Bone marrow (tissue), 2 donors: ENCODE results near the gene C1orf53.
"Not testable (repeated sequence)": the region's sequence is repeated elsewhere in the genome, so short reads cannot be mapped to it uniquely, and the experiment has no call there.

Source experiments
- DNase-seq, 2 donors: peaks; one replicate each; lab custom pipeline; 2025; lab: John Stamatoyannopoulos, UW

Gene C1orf53

DNA sequence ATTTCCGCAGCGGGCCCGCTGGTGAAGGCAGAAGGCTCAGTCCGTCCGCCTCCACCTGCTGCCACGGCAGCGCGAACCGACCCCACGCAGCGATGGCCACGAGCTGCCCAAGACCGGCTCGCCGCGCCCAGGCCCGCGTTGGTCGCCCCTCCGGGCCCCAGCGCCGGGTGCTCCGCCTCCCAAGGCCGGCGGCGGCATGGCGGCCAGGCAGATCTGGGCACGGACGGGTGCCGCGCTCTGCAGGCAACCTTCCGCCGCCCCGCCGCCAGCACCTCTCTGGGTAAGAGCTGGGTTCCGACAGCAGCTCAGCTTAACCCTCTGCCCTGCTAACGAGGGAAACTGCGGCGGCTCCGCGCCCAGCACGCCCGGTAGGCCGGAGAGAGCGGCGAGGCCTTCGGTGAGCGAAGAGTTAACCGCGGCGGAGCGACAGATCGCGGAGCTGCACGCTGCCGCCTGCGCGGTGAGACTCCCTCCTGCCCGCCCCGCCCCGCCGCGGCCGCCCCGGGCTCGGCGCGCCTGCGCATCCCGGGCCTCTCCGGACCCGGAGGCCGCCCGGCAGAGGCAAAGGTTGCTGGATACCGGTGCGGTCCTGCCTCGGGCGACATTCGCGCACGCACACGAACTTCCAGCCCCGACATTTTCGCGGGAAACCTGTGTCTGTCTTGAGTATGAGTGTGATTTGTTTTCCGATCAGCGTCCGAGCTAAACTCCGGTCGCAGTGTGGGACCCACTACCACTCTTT lies at the start of gene C1orf53:
Gene C1orf53 (plus strand): TSS at position 177 of the 742 bp plus-strand sequence. CDS start 20 bp downstream, at position 197.
- peak in 1 of 2 donors; percentile 86 for DNase-seq

DNA sequence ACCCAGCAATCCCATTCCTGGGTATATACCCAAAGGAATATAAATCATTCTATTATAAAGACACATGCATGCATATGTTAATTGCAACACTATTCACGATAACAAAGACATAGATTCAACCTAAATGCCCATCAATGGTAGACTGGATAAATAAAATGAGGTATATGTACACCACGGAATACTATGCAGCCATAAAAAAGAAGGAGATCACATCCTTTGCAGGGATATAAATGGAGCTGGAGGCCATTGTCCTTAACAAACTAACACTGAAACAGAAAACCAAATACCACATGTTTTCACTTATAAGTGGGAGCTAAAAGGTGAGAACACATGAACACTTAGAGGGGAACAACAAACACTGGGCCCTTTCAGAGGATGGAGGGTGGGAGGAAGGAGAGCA lies 46.7 kb upstream of the C1orf53 start:
- not testable (repeated sequence) for DNase-seq

DNA sequence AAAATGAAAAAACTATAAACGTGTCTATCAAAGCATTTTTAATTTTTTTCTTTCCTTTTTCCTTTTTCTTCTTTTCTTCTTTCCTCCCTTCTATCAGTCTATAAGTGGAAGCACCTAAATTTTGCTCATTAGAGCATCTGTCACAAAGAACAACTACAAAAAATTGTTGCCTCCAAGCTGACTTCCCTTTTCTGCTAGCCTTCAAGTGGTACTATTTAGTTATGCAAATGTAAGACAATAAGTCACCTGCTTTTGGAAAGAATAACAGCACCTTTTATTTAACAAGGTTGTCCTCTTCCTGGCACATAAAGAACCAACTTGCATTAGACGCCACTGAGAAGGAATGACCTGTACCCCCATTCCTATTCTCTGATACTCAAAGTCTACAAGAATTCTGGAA lies 45.0 kb upstream of the C1orf53 start:
- DNase-seq = no peak

DNA sequence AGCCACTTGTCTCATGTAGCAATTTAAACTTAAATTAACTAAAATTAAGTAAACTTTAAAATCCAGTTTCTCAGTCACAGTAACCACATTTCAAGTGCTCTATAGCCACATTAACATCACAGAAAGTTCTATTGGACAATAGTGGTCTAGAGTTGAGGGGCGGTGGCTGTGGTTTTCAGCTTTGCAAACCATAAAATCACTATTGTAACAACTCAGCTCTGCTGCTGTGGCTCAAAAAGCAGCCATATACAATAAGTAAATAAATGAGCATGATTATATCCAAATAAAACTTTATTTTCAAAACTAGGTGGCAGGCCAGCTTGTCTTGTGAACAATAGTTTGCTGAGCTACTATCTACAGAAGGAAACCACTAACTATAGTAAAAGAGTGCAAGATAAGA lies 43.4 kb upstream of the C1orf53 start:
- DNase-seq = no peak

DNA sequence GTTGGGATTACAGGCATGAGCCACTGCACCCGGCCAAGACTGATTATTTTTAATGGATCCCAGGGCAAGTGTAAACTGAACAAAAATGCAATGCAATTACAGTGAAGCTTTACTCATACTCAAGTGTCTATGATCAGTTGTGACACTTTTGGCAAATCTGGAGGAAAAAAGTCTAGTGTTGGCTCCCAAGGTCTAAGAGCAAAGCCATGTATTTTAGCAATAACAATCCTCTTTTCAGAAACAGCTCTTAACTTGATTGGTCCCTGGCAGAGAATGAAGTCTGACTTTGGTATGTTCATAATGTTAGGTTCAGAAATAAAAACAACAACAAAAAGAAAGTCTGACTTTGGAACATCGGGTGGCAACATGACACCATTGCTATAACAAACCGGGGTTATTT lies 40.2 kb upstream of the C1orf53 start:
- no peak for DNase-seq

DNA sequence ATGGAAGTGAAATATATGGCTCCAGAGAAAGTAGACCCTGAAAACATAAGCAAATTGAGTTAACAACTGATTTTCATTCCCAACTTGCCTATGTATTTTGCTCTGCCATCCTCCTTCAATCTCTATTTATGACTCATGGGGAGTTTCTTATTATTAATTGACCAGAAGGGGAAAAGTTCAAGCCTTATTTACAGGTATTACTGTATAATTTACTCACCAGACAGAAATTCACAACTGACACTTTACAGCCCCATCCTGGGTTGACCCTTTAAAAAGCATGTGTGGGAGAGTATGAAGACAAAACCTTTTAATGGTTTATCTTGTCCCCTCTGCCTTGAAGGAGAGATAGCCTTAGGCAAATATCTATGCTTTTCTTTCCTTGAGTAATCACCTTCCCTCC lies 39.8 kb upstream of the C1orf53 start:
- DNase-seq = no peak

DNA sequence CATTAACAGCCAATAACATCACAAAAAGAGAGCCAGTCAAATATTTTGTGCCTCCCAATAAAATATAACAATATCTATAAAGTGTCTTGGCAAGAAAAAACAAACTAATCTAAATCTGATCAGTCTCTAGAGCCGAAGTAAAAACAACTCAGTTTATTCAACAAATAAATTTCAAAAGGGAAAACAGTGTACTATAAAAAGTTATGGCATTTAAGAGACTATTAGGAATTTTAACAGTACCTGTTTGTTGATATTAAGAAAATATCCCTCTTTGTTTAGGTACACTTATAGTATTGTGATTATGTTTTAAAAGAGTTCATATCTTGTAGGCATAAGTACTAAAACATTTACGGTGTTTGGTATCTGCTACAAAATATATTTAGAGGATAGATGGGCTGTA lies 36.6 kb upstream of the C1orf53 start:
- DNase-seq = no peak

DNA sequence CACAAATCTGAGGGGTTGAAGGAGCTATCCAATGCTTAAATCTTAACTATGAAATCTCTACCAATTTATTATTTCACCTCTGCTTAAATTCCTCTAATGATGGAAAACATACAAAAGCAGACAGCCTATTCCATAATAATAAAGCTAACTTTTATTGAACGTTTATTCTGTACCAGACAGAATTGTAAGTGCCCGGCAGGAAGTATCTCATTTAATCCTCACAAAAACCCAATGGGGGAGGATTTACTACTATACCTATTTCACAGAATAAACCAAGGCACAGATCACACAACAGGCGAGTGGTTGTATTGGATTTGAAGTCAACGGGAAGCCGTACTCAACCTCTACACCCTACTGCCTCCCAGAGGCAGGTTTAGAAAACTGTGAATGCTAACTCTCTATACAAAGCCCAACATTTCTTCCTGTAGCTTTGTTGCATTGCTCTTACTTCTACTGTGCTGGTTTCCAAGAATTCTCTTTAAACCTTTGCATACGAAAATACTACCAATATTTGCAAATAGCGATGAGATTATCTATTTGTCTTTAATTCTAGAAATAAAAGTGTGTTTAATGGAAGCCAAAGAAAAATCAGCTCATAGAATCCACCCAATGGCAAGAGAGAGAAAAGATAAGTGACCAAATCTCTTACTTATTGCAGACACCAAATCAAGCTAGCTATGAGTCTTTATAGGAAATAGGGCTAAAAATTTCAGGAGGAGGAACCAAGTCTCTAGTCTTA lies 33.5 kb upstream of the C1orf53 start:
- peak in 1 of 2 donors; percentile 56 for DNase-seq

DNA sequence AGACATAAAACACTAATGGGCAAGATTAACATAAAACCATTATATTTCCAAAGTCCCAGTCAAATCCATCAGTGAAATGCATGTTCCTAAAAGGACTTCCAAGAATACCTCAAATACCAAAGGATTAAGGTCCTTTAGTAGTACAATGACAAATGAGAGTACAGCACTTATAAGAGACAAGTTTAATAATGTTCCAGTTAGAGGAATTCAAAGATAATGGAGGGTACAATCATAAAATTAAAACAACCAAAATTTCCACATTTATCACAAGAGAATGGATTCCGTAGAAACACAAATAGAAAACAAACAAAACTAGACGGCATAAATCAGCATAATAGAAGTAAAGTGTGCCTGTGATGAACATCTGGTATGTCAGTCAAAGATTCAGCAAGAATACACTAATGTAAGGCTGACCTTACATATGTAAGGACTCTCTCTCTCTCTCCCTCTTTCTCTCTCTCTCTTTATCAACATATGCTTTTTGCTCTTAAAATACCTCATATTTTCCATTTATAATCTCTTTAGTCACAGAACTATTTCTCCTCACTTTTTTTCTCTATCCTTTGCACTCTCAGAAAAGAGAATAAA lies 32.8 kb upstream of the C1orf53 start:
- no peak for DNase-seq

DNA sequence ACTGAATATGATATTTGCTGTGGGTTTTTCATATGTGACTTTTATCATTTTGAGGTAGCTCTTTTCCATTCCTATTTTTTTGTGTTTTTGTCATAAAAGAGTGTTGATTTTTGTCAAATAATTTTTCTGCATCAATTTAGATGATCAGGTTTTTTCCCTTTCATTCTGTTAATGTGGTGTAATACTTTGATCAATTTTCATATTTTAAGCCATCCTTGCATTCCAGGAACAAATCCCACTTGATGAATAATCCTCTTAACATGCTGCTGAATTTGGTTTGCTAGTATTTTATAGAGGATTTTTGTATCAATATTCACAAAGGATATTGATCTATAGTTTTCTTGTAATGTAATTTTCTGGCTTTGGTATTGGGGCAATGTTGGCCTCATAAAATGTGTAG lies 25.5 kb upstream of the C1orf53 start:
- no peak for DNase-seq

DNA sequence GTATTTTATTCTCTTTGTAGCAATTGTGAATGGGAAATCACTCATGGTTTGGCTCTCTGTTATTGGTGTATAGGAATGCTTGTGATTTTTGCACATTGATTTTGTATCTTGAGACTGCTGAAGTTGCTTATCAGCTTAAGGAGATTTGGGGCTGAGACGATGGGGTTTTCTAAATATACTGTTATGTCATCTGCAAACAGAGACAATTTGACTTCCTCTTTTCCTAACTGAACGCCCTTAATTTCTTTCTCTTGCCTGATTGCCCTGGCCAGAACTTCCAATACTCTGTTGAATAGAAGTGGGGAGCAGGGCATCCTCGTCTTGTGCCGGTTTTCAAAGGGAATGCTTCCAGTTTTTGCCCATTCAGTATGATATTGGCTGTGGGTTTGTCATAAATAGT lies 22.0 kb upstream of the C1orf53 start:
- peak in 1 of 2 donors; percentile 23 for DNase-seq

DNA sequence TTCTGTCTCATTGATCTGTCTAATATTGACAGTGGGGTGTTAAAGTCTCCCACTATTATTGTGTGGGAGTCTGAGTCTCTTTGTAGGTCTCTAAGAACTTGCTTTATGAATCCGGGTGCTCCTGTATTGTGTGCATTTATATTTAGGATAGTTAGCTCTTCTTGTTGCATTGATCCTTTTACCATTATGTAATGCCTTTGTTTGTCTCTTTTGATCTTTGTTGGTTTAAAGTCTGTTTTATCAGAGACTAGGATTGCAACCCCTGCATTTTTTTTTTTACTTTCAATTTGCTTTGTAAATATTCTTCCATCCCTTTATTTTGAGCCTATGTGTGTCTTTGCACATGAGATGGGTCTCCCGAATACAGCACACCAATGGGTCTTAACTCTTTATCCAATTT lies 20.2 kb upstream of the C1orf53 start:
- not testable (repeated sequence) for DNase-seq

DNA sequence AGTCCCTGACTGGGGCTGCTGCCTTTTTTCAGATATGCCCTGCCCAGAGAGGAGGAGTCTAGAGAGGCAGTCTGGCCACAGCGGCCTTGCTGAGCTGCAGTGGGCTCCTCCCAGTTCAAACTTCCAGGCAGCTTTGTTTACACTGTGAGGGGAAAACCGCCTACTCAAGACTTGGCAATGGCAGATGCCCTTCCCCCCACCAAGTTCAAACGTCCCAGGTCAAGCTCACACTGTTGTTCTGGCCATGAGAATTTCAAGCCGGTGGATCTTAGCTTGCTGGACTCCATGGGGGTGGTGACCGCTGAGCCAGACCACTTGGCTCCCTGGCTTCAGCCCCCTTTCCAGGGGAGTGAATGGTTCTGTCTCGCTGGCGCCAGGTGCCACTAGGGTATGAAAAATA lies 18.3 kb upstream of the C1orf53 start:
- no peak for DNase-seq

DNA sequence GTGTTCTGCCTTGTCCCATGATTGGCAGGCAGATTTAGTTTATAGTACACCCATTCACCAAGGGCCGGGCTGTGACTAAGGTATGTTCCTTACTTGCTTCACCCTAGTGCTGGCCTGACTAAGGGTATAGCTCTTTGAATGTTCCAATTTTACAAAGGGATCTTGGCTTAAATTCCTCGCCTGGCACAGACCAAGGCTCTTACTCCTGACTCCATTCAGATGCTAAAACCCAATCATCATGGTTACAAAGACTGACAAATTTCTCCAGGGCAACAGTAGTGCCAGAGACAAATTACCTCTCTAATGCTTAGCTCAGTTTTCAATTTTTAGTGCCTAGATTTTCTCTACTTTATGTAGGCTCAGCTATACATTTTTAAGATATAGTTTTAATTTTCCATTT lies 11.5 kb upstream of the C1orf53 start:
- no peak for DNase-seq

DNA sequence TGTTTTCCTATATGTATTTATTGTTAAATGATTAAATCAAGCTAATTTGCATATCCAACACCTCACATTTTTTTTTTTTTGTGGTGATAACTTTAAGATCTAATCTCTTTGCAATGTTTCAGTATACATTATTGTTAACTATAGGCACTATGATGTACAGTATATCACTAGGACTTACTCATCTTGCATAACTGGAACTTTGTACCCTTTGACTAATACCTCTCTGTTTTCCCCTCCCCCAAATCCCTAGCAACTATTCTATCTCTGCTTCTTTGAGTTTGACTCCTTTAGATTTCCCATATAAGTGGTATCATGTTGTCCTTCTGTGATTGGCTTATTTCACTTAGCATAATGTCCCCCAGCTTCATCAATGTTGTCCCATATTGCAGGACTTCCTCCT lies 9.7 kb upstream of the C1orf53 start:
- no peak for DNase-seq

DNA sequence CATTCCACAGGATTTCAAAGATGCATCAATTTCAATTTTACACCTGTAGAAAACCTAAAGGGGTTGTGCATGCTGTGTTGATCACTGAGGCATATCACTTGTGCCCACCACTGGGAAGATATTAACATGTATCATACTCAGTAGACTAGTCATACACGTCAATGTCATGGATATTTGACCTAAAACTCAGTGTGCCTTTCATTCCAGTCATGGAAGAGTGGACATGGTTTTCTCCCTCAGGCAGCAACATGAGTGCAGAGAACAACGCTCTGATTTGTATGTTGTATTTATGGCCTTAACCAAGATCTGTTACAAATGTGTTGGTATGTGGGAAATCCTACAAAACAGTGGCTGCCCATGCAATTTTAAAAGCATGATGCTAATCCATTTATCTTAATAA lies 6.1 kb upstream of the C1orf53 start:
- DNase-seq = no peak

DNA sequence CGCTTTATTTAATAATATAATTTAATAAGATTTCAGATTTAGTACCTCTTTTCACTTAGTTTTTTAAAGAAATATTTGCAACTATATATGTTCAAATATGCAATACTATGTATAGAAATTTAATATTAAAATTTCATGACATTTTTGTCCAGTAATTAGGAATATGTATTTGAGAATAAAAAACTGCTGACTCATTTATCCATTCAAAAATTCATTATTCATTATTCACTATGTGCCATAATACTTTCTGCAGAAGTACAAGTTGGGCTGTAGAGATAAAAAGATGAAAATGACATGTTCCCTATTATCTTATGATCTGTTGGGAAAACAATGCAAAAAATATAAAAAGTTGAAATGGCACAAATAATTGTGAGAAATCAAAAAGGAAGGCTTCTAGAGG lies 3.4 kb upstream of the C1orf53 start:
- DNase-seq = no peak

DNA sequence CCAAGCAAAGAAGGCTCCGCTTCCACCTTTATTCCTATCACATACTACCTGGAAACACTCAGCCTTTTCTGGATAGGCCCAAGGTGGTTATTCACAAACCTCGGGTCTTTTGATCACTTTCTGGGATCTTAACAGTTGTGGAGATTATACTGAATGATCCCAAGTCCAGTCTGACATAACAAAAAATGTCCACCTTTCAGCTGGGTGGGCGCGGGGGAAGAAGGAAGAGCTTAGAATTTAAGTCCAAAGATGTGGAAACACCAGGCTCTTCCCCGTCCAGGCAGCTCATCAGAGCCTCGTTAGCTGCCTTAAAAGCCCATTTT lies 338 bp upstream of the C1orf53 start:
- no peak for DNase-seq

DNA sequence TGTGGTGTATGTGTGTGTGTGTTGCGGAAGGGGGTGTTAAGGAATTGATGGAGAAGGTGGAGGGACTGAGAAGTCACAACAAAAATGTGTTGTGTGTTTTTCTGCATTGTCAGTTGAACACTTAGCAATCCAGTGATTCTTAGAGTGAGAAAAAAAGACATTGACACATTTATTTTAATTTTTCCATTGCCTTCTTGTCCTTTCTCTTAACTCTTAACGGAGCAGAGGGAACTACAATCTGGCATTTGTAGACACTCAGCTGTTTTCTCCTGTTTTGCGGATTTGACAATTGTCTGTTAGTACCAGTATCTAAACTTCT lies 725 bp downstream of the C1orf53 start:
- no peak for DNase-seq

DNA sequence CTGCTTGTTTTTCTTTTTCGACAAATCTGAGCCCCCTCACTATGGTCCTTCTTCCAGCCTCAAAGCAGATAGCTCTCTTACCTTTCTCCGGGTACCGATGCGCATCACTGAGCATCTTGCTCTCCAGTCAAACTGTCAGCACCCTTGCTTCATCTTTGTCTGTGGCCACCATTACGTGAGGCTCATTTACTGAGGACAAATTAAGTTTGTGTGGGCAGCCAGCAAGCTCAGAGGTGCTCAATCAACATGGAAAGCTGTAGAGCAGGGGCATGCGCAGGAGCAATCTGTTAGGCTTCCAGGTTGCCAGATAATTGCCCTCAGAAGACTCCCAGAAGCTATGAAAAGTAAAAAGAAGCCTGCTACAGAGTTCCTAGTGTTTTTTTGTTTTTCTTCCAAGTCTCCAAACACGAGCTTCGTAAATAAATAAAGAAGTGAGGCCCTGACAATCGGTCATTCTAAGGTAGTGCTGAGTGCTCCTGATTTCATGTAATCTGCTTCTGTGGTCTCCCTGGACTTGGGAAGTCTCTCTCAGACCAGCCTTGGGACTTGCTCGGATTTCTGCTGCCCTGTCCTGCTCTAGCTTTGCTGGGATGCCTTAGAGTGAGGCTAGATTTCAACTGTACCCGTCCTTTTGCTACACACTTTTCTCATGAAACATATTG lies 1.8 kb downstream of the C1orf53 start:
- no peak for DNase-seq

DNA sequence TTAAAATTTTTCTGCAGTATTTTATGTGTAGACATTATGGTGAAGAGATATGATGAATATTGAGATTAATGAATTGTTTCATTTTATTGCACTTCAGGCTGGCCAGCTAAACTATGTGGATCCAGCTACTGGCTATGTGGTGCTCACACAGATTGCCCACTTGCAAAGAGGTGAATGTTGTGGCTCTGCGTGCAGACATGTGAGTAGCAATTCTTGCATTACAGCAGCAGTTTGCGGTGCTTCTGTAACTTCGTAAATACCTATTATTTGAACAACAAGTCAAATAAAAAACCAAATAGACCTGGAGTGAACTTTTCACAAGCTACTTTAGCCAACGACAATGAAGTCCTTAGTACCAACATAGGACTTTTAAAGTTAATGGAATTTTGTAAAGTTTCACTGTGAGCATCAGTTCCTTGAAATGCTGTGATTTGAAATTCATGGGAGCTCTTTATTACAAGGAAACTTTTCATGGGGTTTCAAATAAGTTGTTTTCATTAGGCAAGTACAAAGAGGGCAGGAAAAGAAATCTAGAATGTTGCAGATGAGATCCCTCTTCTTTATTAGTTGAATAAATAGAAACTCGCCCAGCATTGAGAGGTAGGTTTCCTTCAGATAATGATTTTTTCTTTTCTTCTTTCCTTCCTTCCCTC lies 3.4 kb downstream of the C1orf53 start:
- no peak for DNase-seq

DNA sequence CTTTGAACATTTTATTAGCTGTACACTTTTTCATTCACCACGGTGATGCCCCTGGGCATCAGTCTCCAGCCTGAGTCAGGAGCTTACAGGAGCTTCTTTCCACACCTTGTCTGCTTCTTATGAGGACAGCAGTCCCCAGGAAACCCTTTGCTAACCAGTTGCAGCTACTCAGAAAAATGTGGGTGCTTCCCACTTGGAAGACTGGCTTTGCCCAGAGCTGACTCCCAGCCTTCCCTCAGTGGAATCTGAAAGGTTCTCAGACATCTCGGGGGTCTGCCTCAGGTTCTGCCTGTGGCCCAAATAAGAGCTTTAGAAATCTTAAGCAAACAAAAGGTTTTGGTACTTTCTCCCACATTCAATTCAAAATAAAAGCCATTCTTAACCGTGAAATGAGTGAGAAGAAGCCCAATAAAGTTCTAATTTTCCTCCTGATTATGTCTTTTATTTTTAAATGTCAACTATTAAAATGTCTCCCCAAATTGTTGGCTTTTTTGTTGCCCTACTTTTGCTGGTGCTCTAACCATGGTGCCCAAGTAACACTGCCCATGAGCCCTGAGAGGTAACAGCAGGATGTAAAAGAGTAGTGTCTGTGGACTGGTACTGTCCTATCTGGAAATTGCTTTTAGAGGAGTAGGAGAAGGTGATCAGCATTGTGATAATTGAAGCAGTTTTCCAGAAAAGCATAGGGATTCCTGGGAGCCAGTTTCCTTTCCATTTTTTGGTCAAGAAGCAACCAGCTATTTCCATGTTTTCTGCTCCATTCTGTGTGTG lies 5.6 kb downstream of the C1orf53 start:
- DNase-seq = no peak
